ENCODE measurements around the gene VMP1.

GRCh38 chr17:59712862-59713261, 5.4 kb downstream of the VMP1 start:
- no peak for TF ChIP-seq EZH2 (IDR thresholded peaks at IDR 0.05; ENCODE audit: insufficient read depth, poor library complexity, severe bottlenecking)
- no peak for TF ChIP-seq EZH2phosphoT487 (IDR thresholded peaks at IDR 0.05; ENCODE audit: insufficient read depth, low read depth)
